ENCODE data around the gene PFN3.

GRCh38 chr5:177354711-177355110 lies 45.8 kb downstream of the PFN3 start:
- TF ChIP-seq CTCF (IDR thresholded peaks at IDR 0.05) (no peak), POLR2A (IDR thresholded peaks at IDR 0.05) (no peak)

All from adrenal gland (tissue), 5 donors.